GM21360 (cell line): ENCODE data around the gene CDKN1B.

Source experiments
- ATAC-seq: cut with Tn5 transposase; IDR thresholded peaks from one replicate; pipeline ENCODE4 v1.9.1; 2021; ENCODE audit warnings: mild to moderate bottlenecking, moderate library complexity; ENCODE audit not compliant: unreplicated experiment

CDKN1B gene

DNA sequence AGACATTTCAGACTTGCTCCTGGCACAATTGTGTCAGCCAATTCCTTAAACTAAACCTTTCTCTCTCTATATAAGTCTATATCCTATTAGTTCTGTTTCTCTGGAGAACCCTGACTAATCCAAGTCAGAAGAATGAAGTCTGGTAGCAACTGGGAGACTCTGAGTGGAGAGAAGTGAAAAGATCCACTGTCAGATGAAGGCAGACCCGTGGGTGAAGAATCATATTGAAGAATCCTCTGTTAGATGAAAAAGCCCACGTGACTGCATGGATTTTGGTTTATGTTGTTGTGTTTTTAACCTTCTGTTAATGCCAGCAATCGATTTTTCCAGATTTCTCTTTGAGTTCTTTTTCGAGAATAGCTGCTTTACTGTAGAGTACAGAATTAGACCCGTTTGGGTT lies 38.8 kb downstream of the CDKN1B start:
- ATAC-seq, result no peak

DNA sequence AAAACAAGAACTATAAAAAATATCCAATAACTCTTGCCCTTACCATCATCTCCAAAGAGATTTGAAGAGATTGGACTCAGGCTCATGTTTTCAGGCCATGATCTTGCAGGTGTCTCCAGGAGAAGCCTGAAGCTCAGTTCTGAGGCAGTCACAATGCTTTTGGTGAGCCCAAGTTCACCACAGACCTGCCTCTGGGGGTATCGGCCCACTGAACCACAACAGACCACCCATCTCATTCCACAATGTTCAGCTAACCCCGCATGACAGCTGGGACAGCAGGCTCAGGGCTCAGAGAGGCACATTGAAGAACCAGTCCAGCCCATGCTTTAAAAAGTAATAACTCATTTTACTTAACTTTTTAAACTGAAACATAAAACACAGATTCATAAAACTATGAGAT lies 40.0 kb downstream of the CDKN1B start:
- no peak for ATAC-seq

- no peak for ATAC-seq
These were observed 42.2 kb downstream of the CDKN1B start for GRCh38 chr12:12759234-12759915.

GRCh38 chr12:12764824-12765223 lies 47.7 kb downstream of the CDKN1B start:
- ATAC-seq, result no peak

DNA sequence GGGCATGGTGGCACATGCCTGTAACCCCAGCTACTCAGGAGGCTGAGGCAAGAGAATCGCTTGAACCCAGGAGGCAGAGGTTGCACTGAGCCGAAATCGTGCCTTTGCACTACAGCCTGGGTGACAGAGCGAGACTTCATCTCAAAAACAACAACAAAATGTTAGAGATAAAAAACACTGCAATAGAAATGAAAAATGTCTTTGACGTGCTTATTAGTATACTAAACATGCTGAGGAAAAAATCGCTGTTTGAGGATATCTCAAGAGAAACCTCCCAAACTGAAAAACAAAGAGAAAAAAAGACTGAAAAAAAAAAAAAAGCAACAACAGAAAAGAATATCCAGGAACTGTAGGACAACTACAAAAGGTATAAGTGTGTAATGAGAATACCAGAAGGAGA lies 53.1 kb downstream of the CDKN1B start:
- no peak for ATAC-seq
